ENCODE measurements around the gene DOK3. TPM values are rescaled to one million over a fixed set of nuclear protein-coding genes. Genes with fewer than 3 reads are reported as not detected.

The DOK3 gene
- total and polyA plus RNA-seq, 10 donors, result 69.9 to 231 (median 142) TPM

DNA sequence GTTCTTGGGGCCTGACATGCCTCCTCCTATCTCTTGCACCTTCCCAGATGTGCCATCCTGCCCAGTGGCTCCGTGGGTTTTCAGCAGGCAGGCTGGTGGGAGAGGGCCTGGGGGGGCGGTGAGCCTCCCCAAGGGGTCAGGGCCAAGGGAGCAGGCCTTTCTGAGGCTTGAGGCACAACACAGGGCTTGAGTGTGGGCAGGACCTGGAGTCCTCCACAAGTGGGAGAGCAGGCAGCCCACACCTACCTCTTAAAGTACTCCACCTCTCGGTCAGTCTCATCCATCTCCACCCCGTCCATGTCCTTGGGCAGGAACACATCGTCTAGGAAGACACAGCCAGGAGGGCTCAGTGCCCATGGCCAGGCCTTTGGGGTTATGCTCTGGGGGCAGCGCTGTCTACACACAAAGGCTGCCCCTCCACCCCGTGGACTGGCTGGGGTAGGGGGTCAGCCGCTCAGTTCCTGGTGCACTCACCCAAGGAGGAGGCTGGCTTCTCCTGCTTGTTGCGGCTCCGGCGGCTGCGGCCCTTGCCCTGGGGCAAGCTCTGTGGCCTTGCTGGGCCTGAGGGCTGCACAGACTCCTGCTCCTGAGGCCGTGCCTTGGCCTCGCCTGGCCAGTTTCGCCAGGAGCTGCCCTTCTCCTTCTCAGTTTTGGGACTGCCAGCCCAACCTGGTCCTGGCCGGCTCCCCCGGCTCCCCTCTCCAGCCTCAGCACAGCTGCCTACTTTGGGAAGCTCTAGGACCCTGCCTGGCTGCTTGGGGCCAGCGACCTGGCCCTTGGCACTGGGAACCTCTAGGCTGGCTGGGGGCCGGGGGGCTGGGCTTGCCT, 14.3 kb upstream of the DOK3 start:
- TF ChIP-seq POLR2A (IDR thresholded peaks at IDR 0.05) (no peak), POLR2AphosphoS5 (IDR thresholded peaks at IDR 0.05) (peak in 1 of 3 donors; percentile 56)
- Histone ChIP-seq H3K4me3 (no peak overlapping the region), H3K9me3 (no peaks in the 10 kb centered on the region), H3K27ac (no peak overlapping the region), H3K27me3 (replicated peaks in 1 of 7) (no peaks in the 10 kb centered on the region), H3K4me1 (peaks cover under 1 to 33% (median 10%) of the 10 kb centered on the region in 6 donors), H3K36me3 (peaks cover 0 to 99% (median 91%) of the 10 kb centered on the region in 6 donors)
- WGBS, 5 donors, result 95 to 100% (median 97%) methylated on average over 8 to 19 of the region's 19 CpGs
- intact Hi-C loops (cut with DNase I; ENCODE audit: low total_unique reads), result no loop called here
- peak; percentile 58 for DNase-seq

DNA sequence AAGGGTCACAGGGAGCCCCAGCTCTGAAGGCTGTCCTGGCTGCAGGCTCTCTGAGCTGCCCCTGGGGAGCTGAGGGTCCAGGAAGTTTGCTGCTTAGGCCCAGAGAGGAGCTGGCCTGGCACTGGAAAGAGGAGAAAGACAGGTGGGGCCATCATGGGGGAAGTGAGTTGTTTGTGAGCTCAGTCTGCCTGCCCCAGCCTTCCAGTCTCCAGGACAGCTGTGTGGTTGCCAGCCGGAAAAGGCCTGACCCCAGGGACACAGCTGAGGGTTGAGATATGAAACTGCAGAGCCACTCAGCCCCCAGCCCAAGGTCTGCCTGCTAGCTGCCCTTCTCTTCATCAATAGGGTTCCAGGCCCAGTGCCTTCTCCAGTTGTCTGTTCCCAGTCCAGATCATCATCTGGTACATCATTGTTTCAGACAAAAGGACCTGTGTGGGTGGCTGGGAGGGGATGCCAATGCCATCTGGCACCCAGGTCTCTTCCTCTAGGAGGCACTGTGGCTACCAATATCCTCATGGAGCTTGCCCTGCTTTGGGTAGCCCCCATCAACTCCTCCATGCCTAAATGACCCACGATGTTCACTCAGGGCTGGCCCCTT, 11.4 kb upstream of the DOK3 start:
- peaks cover 5 to 48% (median 19%) of the 10 kb centered on the region in 6 donors for H3K4me1 ChIP-seq
- no peak overlapping the region for H3K4me3 ChIP-seq
- DNase-seq, result peak; percentile 64
- H3K27ac ChIP-seq, result peak overlapping the region in 2 of 8 donors; percentile 22 to 35
- WGBS, 5 donors, result 69 to 100% (median 79%) methylated on average over 1 to 2 of the region's 2 CpGs
- intact Hi-C loops (cut with DNase I; ENCODE audit: low total_unique reads), result no loop called here
- H3K36me3 ChIP-seq, result peaks cover 0 to 70% (median 63%) of the 10 kb centered on the region in 6 donors
- H3K9me3 ChIP-seq, result no peaks in the 10 kb centered on the region
- TF ChIP-seq POLR2A (IDR thresholded peaks at IDR 0.05), result no peak
- no peak for TF ChIP-seq CTCF (IDR thresholded peaks at IDR 0.05 in 8 of 11, conservative IDR thresholded peaks at IDR 0.05 in 3 of 11)
- no peak for TF ChIP-seq POLR2AphosphoS5 (IDR thresholded peaks at IDR 0.05)
- no peaks in the 10 kb centered on the region for H3K27me3 ChIP-seq (replicated peaks in 1 of 7)

DNA sequence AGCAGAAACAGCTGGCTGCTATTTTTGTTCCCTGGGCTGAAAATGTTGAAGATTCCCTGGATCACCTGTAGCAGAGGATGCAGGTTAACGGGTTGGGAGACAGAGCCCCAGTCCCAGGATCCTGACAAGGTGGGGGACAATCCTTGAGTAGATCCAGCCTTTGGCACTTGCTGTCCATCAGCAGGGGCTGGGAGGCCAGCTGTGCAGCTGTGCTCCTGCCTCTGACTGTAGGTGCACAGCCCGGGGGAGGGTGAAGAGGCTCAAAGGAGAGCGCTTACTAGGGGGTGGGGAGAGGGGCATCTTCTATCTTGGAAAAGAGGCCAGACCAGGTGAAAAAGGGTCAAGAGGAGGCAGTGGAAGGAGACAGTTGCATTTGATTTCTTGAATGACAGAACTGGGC, 10.6 kb upstream of the DOK3 start:
- Histone ChIP-seq H3K4me1 (peaks cover 10 to 55% (median 26%) of the 10 kb centered on the region in 6 donors), H3K36me3 (peaks cover 0 to 69% (median 60%) of the 10 kb centered on the region in 6 donors), H3K27me3 (replicated peaks in 1 of 7) (no peaks in the 10 kb centered on the region), H3K9me3 (no peaks in the 10 kb centered on the region), H3K4me3 (no peak overlapping the region), H3K27ac (no peak overlapping the region)
- peak; percentile 61 for DNase-seq
- whole genome bisulfite sequencing, 5 donors, result 93 to 99% (median 95%) methylated on average over 3 of the region's 3 CpGs
- intact Hi-C loops (cut with DNase I; ENCODE audit: low total_unique reads), result no loop called here
- TF ChIP-seq CTCF (IDR thresholded peaks at IDR 0.05 in 8 of 11, conservative IDR thresholded peaks at IDR 0.05 in 3 of 11) (no peak), POLR2A (IDR thresholded peaks at IDR 0.05) (no peak), POLR2AphosphoS5 (IDR thresholded peaks at IDR 0.05) (no peak)

- H3K27me3 ChIP-seq (replicated peaks in 1 of 7), result no peaks in the 10 kb centered on the region
- 81 to 93% (median 85%) methylated on average over 13 of the region's 13 CpGs for WGBS, 5 donors
- TF ChIP-seq POLR2A (IDR thresholded peaks at IDR 0.05), result no peak
- intact Hi-C loops (cut with DNase I; ENCODE audit: low total_unique reads), result no loop called here
- H3K9me3 ChIP-seq, result no peaks in the 10 kb centered on the region
- no peak overlapping the region for H3K4me3 ChIP-seq
- H3K4me1 ChIP-seq, result peaks cover 10 to 62% (median 33%) of the 10 kb centered on the region in 6 donors
- no peak overlapping the region for H3K27ac ChIP-seq
- DNase-seq, result peak; percentile 59
- H3K36me3 ChIP-seq, result peaks cover 0 to 69% (median 60%) of the 10 kb centered on the region in 6 donors
Measured at GRCh38 chr5:177519463-177520235, 10.0 kb upstream of the DOK3 start.
